CD4-positive, CD25-positive, alpha-beta regulatory T cell (primary cell): ENCODE measurements around the gene PVALEF. TPM values are rescaled to one million over a fixed set of nuclear protein-coding genes. Genes with fewer than 3 reads are reported as not detected.

Experiments used
- ATAC-seq, 2 donors: fragments of 150-1000 bp; cut with Tn5 transposase; one replicate each; pipeline ENCODE4 v1.10.0; 2021; ENCODE audit warnings: low read depth in 2 of 2, moderate number of reproducible peaks in 2 of 2, moderate library complexity in 1 of 2
- DNase-seq, 3 donors: peaks; one replicate each; pipeline versions ENCODE4 v3.0.0 to v3.0.0-alpha.2; 2012 to 2022; ENCODE audit warnings: mixed read lengths in 1 of 3
- H3K27ac ChIP-seq: one replicate; pipeline ENCODE4 v1.7.0; 2013; ENCODE audit warnings: mild to moderate bottlenecking, low read length; ENCODE audit not compliant: insufficient read depth, poor library complexity, severe bottlenecking
- H3K27me3 ChIP-seq: one replicate; pipeline ENCODE4 v1.7.0; 2013; ENCODE audit warnings: low read length; ENCODE audit not compliant: control insufficient read depth, insufficient read depth
- H3K36me3 ChIP-seq: one replicate; pipeline ENCODE4 v1.7.0; 2013; ENCODE audit warnings: mild to moderate bottlenecking, low read length, moderate library complexity; ENCODE audit not compliant: control insufficient read depth, insufficient read depth
- H3K4me1 ChIP-seq: 2 replicates; pipeline ENCODE4 v1.7.0; 2013; ENCODE audit warnings: mild to moderate bottlenecking, low read length; ENCODE audit not compliant: insufficient read depth, control insufficient read depth, poor library complexity, severe bottlenecking
- H3K4me3 ChIP-seq: one replicate; pipeline ENCODE4 v1.7.0; 2013; ENCODE audit warnings: low read depth, mild to moderate bottlenecking, low read length, moderate library complexity
- H3K9me3 ChIP-seq, 2 experiments: 1 replicate in 1 of 2; 2 replicates in 1 of 2; pipeline ENCODE4 v1.7.0; 2013; ENCODE audit warnings: low read length in 2 of 2, mild to moderate bottlenecking in 1 of 2, moderate library complexity in 1 of 2; ENCODE audit not compliant: control insufficient read depth in 2 of 2
- H3K27ac Mint-ChIP-seq, 3 donors: one replicate each; pipeline ENCODE4 v1.8.0; 2020 to 2022; ENCODE audit warnings: mild to moderate bottlenecking in 3 of 3, mixed read lengths in 3 of 3, moderate library complexity in 2 of 3
- H3K27me3 Mint-ChIP-seq: one replicate; pipeline ENCODE4 v1.8.0; 2022; ENCODE audit warnings: mild to moderate bottlenecking, mixed read lengths
- H3K36me3 Mint-ChIP-seq: one replicate; pipeline ENCODE4 v1.8.0; 2020; ENCODE audit warnings: mixed read lengths
- H3K4me1 Mint-ChIP-seq, 4 donors: one replicate each; pipeline ENCODE4 v1.8.0; 2020 to 2022; ENCODE audit warnings: mixed read lengths in 4 of 4, mild to moderate bottlenecking in 1 of 4
- H3K4me3 Mint-ChIP-seq, 4 donors: one replicate each; pipeline ENCODE4 v1.8.0; 2020 to 2022; ENCODE audit warnings: mild to moderate bottlenecking in 4 of 4, mixed read lengths in 4 of 4, moderate library complexity in 3 of 4
- H3K9me3 Mint-ChIP-seq, 7 donors: one replicate each; pipeline ENCODE4 v1.8.0; 2020 to 2022; ENCODE audit warnings: mixed read lengths in 7 of 7, mild to moderate bottlenecking in 3 of 7, moderate library complexity in 2 of 7
- polyA plus RNA-seq, 4 donors: library from polyadenylated mRNA; unstranded; fragments of 300-500 nt; fragmentation: Illumina TruSeq; gene quantifications; one replicate each; pipeline ENCODE4 v1.2.3, GENCODE V29; 2021
- total RNA-seq: library from RNA; stranded (reverse); gene quantifications from one replicate; pipeline ENCODE4 v1.2.3, GENCODE V29; 2022

Gene PVALEF
- total and polyA plus RNA-seq, 5 donors from 2014 or later = not detected

DNA sequence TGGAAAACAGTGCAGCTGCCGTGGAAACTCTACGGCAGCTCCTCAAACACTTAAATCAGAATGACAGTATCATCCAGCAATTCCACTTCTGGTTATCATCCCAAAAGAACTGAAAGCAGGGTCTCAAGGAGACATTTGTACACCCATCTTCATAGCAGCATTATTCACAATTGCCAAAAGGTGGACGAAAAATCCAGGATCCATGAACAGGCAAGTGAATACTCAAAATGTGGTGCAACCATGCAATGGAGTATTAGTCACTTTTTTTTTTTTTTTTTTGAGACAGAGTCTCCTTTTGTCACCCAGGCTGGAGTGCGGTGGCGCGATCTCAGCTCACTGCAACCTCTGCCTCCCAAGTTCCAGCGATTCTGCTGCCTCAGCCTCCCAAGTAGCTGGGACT, 11.4 kb downstream of the PVALEF start:
- H3K36me3 Mint-ChIP-seq = no peaks in the 10 kb centered on the region
- peaks cover 13% of the 10 kb centered on the region for H3K27me3 Mint-ChIP-seq
- Histone ChIP-seq H3K27me3 (no peaks in the 10 kb centered on the region), H3K9me3 (no peaks in the 10 kb centered on the region), H3K4me3 (no peak overlapping the region), H3K27ac (no peak overlapping the region), H3K4me1 (no peaks in the 10 kb centered on the region), H3K36me3 (no peaks in the 10 kb centered on the region)
- ATAC-seq = no peak
- no peaks in the 10 kb centered on the region for H3K4me1 Mint-ChIP-seq
- peaks cover 0 to 4% (median 0%) of the 10 kb centered on the region in 7 donors for H3K9me3 Mint-ChIP-seq
- DNase-seq = no peak
- no peak overlapping the region for H3K27ac Mint-ChIP-seq
- H3K4me3 Mint-ChIP-seq = no peak overlapping the region

DNA sequence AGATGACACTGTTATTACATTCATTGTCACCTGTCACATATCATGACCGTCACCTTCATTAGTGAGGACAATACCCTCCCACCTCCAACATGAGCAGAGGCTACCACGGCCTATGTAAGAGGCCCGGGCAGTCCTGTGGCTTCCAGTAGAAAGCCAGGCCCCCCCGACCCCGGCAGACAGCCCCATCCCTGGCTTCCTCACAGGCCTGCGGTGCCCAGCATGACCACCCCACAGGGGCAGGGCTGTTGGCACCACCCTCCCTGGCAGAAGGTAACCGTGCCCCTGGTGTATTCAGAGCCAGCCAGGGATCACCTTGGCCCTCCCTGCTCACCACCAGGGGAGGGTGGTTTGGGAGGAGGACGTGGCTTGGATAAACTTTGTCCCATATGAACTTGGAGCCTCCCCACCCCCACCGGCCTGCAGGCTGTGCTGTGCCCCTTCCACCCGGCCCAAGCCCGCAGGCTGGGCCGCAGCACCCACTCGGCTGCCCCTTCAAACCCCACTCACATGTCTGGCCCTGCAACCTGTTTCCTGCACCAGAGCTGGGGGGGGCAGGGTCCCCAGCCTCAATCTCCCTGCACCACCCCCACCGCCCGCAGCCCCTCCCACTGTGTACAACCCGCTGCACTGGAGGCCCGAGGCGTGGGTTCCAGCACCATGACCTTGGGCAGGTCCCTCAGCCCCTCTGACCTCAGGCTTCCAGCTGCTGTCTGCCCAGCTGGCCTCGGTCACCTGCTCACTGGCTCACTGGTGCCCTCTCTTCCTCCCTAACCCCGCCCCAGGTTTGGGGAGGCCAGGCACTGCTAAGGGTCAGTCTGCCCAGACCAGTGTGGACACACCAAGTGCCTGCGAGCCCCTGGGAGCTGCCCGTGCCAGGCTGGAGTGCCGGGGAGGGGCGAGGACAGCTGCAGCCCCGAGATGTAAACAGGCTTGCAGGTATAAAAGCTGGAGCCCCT, 13.1 kb downstream of the PVALEF start:
- ATAC-seq = no peak
- H3K4me3 ChIP-seq = no peak overlapping the region
- DNase-seq = no peak
- Mint-ChIP-seq H3K27me3 (peaks cover 12% of the 10 kb centered on the region), H3K4me1 (peaks cover 0 to 4% (median 0%) of the 10 kb centered on the region in 4 donors), H3K36me3 (no peaks in the 10 kb centered on the region), H3K9me3 (peaks cover 0 to 4% (median 0%) of the 10 kb centered on the region in 7 donors), H3K27ac (no peak overlapping the region), H3K4me3 (no peak overlapping the region)
- no peak overlapping the region for H3K27ac ChIP-seq
- H3K36me3 ChIP-seq = no peaks in the 10 kb centered on the region
- H3K27me3 ChIP-seq = no peaks in the 10 kb centered on the region
- H3K9me3 ChIP-seq = no peaks in the 10 kb centered on the region
- H3K4me1 ChIP-seq = no peaks in the 10 kb centered on the region

DNA sequence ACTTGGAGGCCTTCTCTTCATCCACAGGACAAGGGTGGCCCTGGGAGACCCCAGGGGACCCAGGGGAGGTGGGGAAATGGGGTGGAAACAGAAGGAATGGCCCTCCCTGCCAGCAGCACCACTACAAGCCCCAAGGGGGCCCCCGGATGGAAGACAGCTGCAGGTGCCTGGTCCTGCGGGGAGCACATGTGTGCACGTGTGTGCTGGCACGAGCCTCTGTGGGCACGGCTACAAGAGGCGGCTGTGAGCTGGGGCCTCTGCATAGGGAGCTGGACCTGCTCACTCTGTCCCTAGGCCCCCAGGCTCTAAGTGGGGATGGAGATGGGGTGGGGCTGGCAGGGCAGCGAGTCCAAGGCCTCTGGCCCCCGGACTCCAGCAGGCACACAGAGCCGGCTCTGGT, 13.9 kb downstream of the PVALEF start:
- Mint-ChIP-seq H3K27me3 (peaks cover 8% of the 10 kb centered on the region), H3K9me3 (peaks cover 0 to 4% (median 0%) of the 10 kb centered on the region in 7 donors), H3K27ac (no peak overlapping the region), H3K4me1 (peaks cover 0 to 4% (median 0%) of the 10 kb centered on the region in 4 donors), H3K4me3 (no peak overlapping the region), H3K36me3 (no peaks in the 10 kb centered on the region)
- DNase-seq = no peak
- no peak for ATAC-seq
- H3K4me1 ChIP-seq = no peaks in the 10 kb centered on the region
- H3K9me3 ChIP-seq = no peaks in the 10 kb centered on the region
- no peak overlapping the region for H3K4me3 ChIP-seq
- no peaks in the 10 kb centered on the region for H3K27me3 ChIP-seq
- no peak overlapping the region for H3K27ac ChIP-seq
- no peaks in the 10 kb centered on the region for H3K36me3 ChIP-seq

DNA sequence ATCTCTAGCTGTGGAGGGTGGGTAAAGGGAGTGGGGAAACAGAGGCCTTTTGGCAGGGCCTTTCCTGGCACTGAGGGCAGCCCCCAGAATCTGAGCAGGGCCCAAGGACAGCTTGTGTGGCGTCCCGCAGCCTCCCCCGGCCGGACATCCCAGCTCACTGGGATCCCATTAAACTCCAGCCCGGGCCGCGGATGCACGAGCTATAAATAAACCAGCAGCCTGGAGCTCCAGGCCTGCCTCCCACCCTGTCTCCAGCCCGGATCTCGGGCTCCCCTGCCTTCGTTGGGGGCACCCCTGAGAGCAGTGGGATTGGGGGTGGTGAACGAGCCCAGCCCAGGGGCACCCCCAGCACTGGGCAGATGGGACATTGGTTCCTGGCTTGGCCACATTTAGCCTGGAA, 14.6 kb downstream of the PVALEF start:
- no peaks in the 10 kb centered on the region for H3K9me3 ChIP-seq
- DNase-seq (no peak), ATAC-seq (no peak)
- Mint-ChIP-seq H3K27me3 (peaks cover 7% of the 10 kb centered on the region), H3K27ac (no peak overlapping the region), H3K9me3 (peaks cover 0 to 4% (median 0%) of the 10 kb centered on the region in 7 donors), H3K36me3 (no peaks in the 10 kb centered on the region), H3K4me3 (no peak overlapping the region), H3K4me1 (peaks cover 0 to 4% (median 0%) of the 10 kb centered on the region in 4 donors)
- H3K36me3 ChIP-seq = no peaks in the 10 kb centered on the region
- H3K4me3 ChIP-seq = no peak overlapping the region
- no peak overlapping the region for H3K27ac ChIP-seq
- H3K27me3 ChIP-seq = no peaks in the 10 kb centered on the region
- H3K4me1 ChIP-seq = no peaks in the 10 kb centered on the region

DNA sequence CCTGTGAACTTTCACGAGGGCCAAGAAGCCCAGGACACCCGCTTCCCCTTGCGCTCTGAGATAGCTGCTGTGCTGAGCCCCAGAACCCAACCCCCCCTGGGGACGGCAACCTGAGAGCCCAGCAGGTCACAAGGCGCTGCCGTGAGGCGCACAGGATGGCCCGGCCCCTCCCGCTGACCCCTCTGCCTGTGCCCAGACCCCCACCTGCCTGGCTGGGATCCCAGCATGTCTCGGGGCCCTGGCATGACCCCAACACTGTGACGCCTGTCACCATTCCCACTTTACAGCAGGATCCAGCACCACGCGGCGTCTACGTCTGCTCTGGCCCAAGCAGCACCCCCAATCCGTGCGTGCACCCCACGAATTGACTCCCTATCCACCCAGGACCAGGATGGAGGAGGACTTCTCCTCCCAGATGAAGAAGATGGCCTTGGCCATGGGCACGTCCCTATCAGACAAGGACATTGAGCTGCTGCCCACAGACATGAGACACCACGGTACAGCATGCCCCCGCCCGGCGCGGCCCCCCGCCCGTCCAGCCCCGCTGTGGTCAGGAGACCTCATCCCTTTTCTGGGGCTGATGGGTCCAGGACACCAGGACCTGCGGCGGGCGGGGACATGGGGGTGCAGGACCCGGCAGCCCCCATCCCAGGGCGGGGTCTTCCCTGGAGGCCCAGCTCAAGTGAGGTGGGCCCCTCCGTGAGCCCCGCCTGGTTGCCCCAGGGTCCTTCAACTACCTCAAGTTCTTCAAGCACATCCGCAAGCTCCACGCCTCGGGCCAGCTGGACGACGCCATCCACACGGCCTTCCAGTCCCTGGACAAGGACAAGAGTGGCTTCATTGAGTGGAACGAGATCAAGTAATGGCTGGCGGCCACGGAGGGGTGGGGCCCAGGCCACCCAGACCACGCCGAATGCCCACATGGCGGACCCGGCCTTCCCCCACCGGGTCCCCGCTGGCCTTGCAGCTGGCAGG, 15.8 kb downstream of the PVALEF start:
- Histone ChIP-seq H3K4me3 (no peak overlapping the region), H3K27ac (no peak overlapping the region), H3K9me3 (no peaks in the 10 kb centered on the region), H3K4me1 (no peaks in the 10 kb centered on the region), H3K36me3 (no peaks in the 10 kb centered on the region), H3K27me3 (no peaks in the 10 kb centered on the region)
- ATAC-seq = no peak
- H3K27me3 Mint-ChIP-seq = no peaks in the 10 kb centered on the region
- no peak for DNase-seq
- no peaks in the 10 kb centered on the region for H3K36me3 Mint-ChIP-seq
- no peaks in the 10 kb centered on the region for H3K9me3 Mint-ChIP-seq
- no peak overlapping the region for H3K4me3 Mint-ChIP-seq
- H3K27ac Mint-ChIP-seq = no peak overlapping the region
- peaks cover 0 to 4% (median 0%) of the 10 kb centered on the region in 4 donors for H3K4me1 Mint-ChIP-seq

DNA sequence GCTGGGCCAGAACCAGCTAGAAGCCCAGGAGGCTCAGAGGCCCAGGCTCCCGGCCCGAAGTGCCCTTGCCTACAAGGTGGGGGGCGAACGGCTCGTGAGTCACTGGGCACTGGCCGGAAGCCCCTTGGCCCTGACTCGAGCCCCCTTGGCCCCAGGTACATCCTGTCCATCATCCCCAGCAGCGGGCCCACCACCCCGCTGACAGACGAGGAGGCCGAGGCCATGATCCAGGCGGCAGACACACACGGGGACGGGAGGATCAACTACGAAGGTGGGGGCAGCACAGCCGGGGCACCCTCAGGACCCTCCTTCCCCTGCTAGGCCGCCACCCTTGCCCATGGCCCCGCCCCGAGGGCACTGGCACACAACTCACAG, 16.5 kb downstream of the PVALEF start:
- no peaks in the 10 kb centered on the region for H3K9me3 Mint-ChIP-seq
- no peak overlapping the region for H3K4me3 Mint-ChIP-seq
- DNase-seq = no peak

DNA sequence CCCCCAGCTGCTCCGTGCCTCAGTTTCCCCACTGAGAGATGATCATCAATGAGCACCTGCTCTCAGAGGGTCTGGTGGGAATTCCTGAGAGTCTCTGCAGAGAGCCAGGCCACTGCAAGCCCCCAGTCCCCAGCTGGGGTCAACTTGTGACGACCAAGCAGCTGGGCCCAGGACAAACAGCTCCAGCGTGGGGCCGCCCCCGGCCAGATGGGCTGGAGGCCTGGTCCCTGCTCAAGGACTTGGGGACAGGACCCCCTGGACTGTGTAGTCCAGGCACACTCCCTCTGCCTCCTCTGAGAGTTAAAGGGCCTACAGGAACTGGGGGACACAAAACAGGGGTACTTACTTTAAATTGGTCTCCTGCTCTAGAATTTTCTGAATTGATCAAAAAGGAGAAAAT, 17.3 kb downstream of the PVALEF start:
- no peak for ATAC-seq
- peaks cover 0 to 4% (median 0%) of the 10 kb centered on the region in 4 donors for H3K4me1 Mint-ChIP-seq
- H3K36me3 ChIP-seq = no peaks in the 10 kb centered on the region
- H3K4me1 ChIP-seq = no peaks in the 10 kb centered on the region
- H3K4me3 ChIP-seq = no peak overlapping the region
- DNase-seq = no peak
- H3K36me3 Mint-ChIP-seq = no peaks in the 10 kb centered on the region
- H3K27ac ChIP-seq = no peak overlapping the region
- no peak overlapping the region for H3K27ac Mint-ChIP-seq
- H3K9me3 Mint-ChIP-seq = no peaks in the 10 kb centered on the region
- H3K4me3 Mint-ChIP-seq = no peak overlapping the region
- no peaks in the 10 kb centered on the region for H3K27me3 ChIP-seq
- H3K27me3 Mint-ChIP-seq = no peaks in the 10 kb centered on the region
- no peaks in the 10 kb centered on the region for H3K9me3 ChIP-seq

More for the DNA sequence above, 16.5 kb downstream of the PVALEF start:
- Histone ChIP-seq H3K4me1 (no peaks in the 10 kb centered on the region), H3K36me3 (no peaks in the 10 kb centered on the region), H3K27me3 (no peaks in the 10 kb centered on the region), H3K4me3 (no peak overlapping the region), H3K27ac (no peak overlapping the region), H3K9me3 (no peaks in the 10 kb centered on the region)
- ATAC-seq = no peak
- Mint-ChIP-seq H3K27me3 (no peaks in the 10 kb centered on the region), H3K27ac (no peak overlapping the region), H3K36me3 (no peaks in the 10 kb centered on the region), H3K4me1 (peaks cover 0 to 4% (median 0%) of the 10 kb centered on the region in 4 donors)
